Effector memory CD4-positive, alpha-beta T cell (primary cell): Measurements from ENCODE around the gene CAPSL.
"Not testable (repeated sequence)": the region's sequence is repeated elsewhere in the genome, so short reads cannot be mapped to it uniquely, and the experiment has no call there.

Experiments used
- DNase-seq, 3 donors: peaks; one replicate each; pipeline ENCODE4 v3.0.0-alpha.2; 2020
- H3K27ac ChIP-seq: 2 replicates; pipeline ENCODE4 v1.7.0; 2013; ENCODE audit warnings: mild to moderate bottlenecking, low read length, moderate library complexity; ENCODE audit not compliant: insufficient read depth, poor library complexity, severe bottlenecking
- H3K27me3 ChIP-seq: replicated peaks from 2 replicates; pipeline ENCODE4 v1.7.0; 2013; ENCODE audit warnings: mild to moderate bottlenecking, low read length; ENCODE audit not compliant: insufficient read depth, control insufficient read depth, poor library complexity, severe bottlenecking
- H3K36me3 ChIP-seq: 2 replicates; pipeline ENCODE4 v1.7.0; 2013; ENCODE audit warnings: mild to moderate bottlenecking, low read length, moderate library complexity; ENCODE audit not compliant: control insufficient read depth, insufficient read depth
- H3K4me1 ChIP-seq: 2 replicates; pipeline ENCODE4 v1.7.0; 2013; ENCODE audit warnings: low read length, mild to moderate bottlenecking; ENCODE audit not compliant: control insufficient read depth, insufficient read depth, poor library complexity, severe bottlenecking
- H3K4me3 ChIP-seq: 2 replicates; pipeline ENCODE4 v1.7.0; 2013; ENCODE audit warnings: low read length, low read depth, mild to moderate bottlenecking; ENCODE audit not compliant: insufficient read depth, poor library complexity, severe bottlenecking
- H3K9me3 ChIP-seq: 2 replicates; pipeline ENCODE4 v1.7.0; 2013; ENCODE audit warnings: mild to moderate bottlenecking, low read length, moderate library complexity; ENCODE audit not compliant: control insufficient read depth

The CAPSL gene

GRCh38 chr5:35860686-35861085, 77.7 kb downstream of the CAPSL start:
- H3K36me3 ChIP-seq: peaks cover 54% of the 10 kb centered on the region
- DNase-seq: no peak
- H3K4me3 ChIP-seq: peak overlapping the region; percentile 64
- peak overlapping the region; percentile 99 for H3K27ac ChIP-seq
- peaks cover 16% of the 10 kb centered on the region for H3K4me1 ChIP-seq
- no peaks in the 10 kb centered on the region for H3K27me3 ChIP-seq
- H3K9me3 ChIP-seq: no peaks in the 10 kb centered on the region

- DNase-seq: no peak
- H3K4me1 ChIP-seq: peaks cover 29% of the 10 kb centered on the region
- H3K27ac ChIP-seq: peak overlapping the region; percentile 99
- H3K27me3 ChIP-seq: no peaks in the 10 kb centered on the region
- peaks cover 47% of the 10 kb centered on the region for H3K36me3 ChIP-seq
- no peaks in the 10 kb centered on the region for H3K9me3 ChIP-seq
- H3K4me3 ChIP-seq: peak overlapping the region; percentile 64
These were observed 79.2 kb downstream of the CAPSL start for GRCh38 chr5:35859101-35859661.

- H3K36me3 ChIP-seq: peaks cover 33% of the 10 kb centered on the region
- no peaks in the 10 kb centered on the region for H3K27me3 ChIP-seq
- H3K4me3 ChIP-seq: peak overlapping the region; percentile 64
- H3K4me1 ChIP-seq: peaks cover 28% of the 10 kb centered on the region
- H3K27ac ChIP-seq: peak overlapping the region; percentile 99
- H3K9me3 ChIP-seq: no peaks in the 10 kb centered on the region
- DNase-seq: no peak
These were observed 80.7 kb downstream of the CAPSL start for GRCh38 chr5:35857606-35858205.

GRCh38 chr5:35856765-35857351, 81.6 kb downstream of the CAPSL start, which contains the start of gene IL7R:
TSS of gene IL7R (plus strand) at chr5:35856891. CDS start at chr5:35856978, 87 bp downstream.
- Histone ChIP-seq H3K27ac (peak within 1 kb of the TSS; percentile 99), H3K27me3 (no peaks in the 10 kb centered on the region), H3K36me3 (peaks cover 25% of the 10 kb centered on the region), H3K4me1 (peaks cover 30% of the 10 kb centered on the region), H3K4me3 (peak within 1 kb of the TSS; percentile 64), H3K9me3 (no peaks in the 10 kb centered on the region)
- no peak for DNase-seq

- H3K36me3 ChIP-seq: peaks cover 19% of the 10 kb centered on the region
- H3K4me3 ChIP-seq: peak overlapping the region; percentile 64
- peaks cover 35% of the 10 kb centered on the region for H3K4me1 ChIP-seq
- not testable (repeated sequence) for DNase-seq, H3K27me3 ChIP-seq, H3K9me3 ChIP-seq
- peak overlapping the region; percentile 99 for H3K27ac ChIP-seq
These were observed 82.1 kb downstream of the CAPSL start for GRCh38 chr5:35856186-35856764.

GRCh38 chr5:35855187-35855586, 83.2 kb downstream of the CAPSL start:
- no peak for DNase-seq
- H3K27ac ChIP-seq: peak overlapping the region; percentile 99
- peaks cover 41% of the 10 kb centered on the region for H3K4me1 ChIP-seq
- H3K9me3 ChIP-seq: no peaks in the 10 kb centered on the region
- H3K4me3 ChIP-seq: peak overlapping the region; percentile 64
- no peaks in the 10 kb centered on the region for H3K27me3 ChIP-seq
- H3K36me3 ChIP-seq: peaks cover 9% of the 10 kb centered on the region
